Parathyroid adenoma (tissue), 2 donors: ENCODE measurements around the gene ZFP69.
"Not testable (repeated sequence)": the region's sequence is repeated elsewhere in the genome, so short reads cannot be mapped to it uniquely, and the experiment has no call there.

Experiments
- H2AFZ ChIP-seq: fragments of 300-600 bp; sonication (generic); one replicate; pipeline ENCODE4 v1.7.0; 2017; ENCODE audit warnings: antibody characterized with exemption, mild to moderate bottlenecking
- H3K27ac ChIP-seq: fragments of 300-600 bp; sonication (generic); one replicate; pipeline ENCODE4 v1.7.0; 2017
- H3K27me3 ChIP-seq: fragments of 300-600 bp; sonication (generic); one replicate; pipeline ENCODE4 v1.7.0; 2017; ENCODE audit warnings: low read length; ENCODE audit not compliant: control insufficient read depth, insufficient read depth
- H3K36me3 ChIP-seq: fragments of 300-600 bp; sonication (generic); one replicate; pipeline ENCODE4 v1.7.0; 2017; ENCODE audit warnings: low read length; ENCODE audit not compliant: control insufficient read depth, insufficient read depth
- H3K4me1 ChIP-seq: fragments of 300-600 bp; sonication (generic); one replicate; pipeline ENCODE4 v1.7.0; 2017; ENCODE audit warnings: control low read depth
- H3K4me2 ChIP-seq: fragments of 300-600 bp; sonication (generic); one replicate; pipeline ENCODE4 v1.7.0; 2017; ENCODE audit warnings: low read length
- H3K4me3 ChIP-seq: fragments of 300-600 bp; sonication (generic); one replicate; pipeline ENCODE4 v1.7.0; 2017; ENCODE audit warnings: low read depth, low read length
- H3K79me2 ChIP-seq: fragments of 300-600 bp; sonication (generic); one replicate; pipeline ENCODE4 v1.7.0; 2017; ENCODE audit warnings: control low read depth
- H3K9ac ChIP-seq: fragments of 300-600 bp; sonication (generic); one replicate; pipeline ENCODE4 v1.7.0; 2017; ENCODE audit warnings: mild to moderate bottlenecking
- H3K9me3 ChIP-seq: fragments of 300-600 bp; sonication (generic); one replicate; pipeline ENCODE4 v1.7.0; 2017; ENCODE audit warnings: low read length; ENCODE audit not compliant: control insufficient read depth
- TF ChIP-seq, protein P1 (sequence below): fragments of 300-600 bp; sonication (generic); IDR thresholded peaks from one replicate; pipeline ENCODE4 v1.7.0; 2017; ENCODE audit warnings: antibody characterized with exemption, mild to moderate bottlenecking
- donor health status: primary hyperparathyroidism.

Gene ZFP69

DNA sequence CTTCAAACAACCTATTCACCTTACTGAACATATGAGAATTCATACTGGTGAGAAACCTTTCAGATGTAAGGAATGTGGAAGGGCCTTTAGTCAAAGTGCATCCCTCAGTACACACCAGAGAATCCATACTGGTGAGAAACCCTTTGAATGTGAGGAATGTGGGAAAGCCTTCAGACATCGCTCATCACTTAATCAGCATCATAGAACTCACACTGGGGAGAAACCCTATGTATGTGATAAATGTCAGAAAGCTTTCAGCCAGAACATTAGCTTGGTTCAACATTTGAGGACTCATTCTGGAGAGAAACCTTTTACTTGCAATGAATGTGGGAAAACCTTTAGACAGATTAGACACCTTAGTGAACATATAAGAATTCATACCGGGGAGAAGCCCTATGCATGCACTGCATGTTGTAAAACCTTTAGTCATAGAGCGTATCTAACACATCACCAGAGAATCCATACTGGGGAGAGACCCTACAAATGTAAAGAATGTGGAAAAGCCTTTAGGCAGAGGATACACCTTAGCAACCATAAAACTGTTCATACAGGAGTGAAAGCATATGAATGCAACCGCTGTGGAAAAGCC lies 18.3 kb downstream of the ZFP69 start:
- Histone ChIP-seq H3K4me3 (no peak overlapping the region), H3K79me2 (no peaks in the 10 kb centered on the region), H3K4me1 (no peaks in the 10 kb centered on the region), H3K36me3 (peaks cover 12% of the 10 kb centered on the region), H3K27me3 (no peaks in the 10 kb centered on the region), H3K4me2 (no peak overlapping the region), H2AFZ (no peak overlapping the region), H3K27ac (no peak overlapping the region), H3K9ac (no peak overlapping the region), H3K9me3 (peaks cover 6% of the 10 kb centered on the region)
- TF ChIP-seq, protein P1, sequence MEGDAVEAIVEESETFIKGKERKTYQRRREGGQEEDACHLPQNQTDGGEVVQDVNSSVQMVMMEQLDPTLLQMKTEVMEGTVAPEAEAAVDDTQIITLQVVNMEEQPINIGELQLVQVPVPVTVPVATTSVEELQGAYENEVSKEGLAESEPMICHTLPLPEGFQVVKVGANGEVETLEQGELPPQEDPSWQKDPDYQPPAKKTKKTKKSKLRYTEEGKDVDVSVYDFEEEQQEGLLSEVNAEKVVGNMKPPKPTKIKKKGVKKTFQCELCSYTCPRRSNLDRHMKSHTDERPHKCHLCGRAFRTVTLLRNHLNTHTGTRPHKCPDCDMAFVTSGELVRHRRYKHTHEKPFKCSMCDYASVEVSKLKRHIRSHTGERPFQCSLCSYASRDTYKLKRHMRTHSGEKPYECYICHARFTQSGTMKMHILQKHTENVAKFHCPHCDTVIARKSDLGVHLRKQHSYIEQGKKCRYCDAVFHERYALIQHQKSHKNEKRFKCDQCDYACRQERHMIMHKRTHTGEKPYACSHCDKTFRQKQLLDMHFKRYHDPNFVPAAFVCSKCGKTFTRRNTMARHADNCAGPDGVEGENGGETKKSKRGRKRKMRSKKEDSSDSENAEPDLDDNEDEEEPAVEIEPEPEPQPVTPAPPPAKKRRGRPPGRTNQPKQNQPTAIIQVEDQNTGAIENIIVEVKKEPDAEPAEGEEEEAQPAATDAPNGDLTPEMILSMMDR = no peak

GRCh38 chr1:40502651-40503050 lies 25.6 kb downstream of the ZFP69 start:
- H3K27ac ChIP-seq, H3K9me3 ChIP-seq, H3K79me2 ChIP-seq, H3K4me3 ChIP-seq, H3K9ac ChIP-seq, H3K27me3 ChIP-seq, H2AFZ ChIP-seq, H3K36me3 ChIP-seq, H3K4me2 ChIP-seq, H3K4me1 ChIP-seq: not testable (repeated sequence)

GRCh38 chr1:40507973-40508372 lies 30.9 kb downstream of the ZFP69 start:
- Histone ChIP-seq H3K4me1 (no peaks in the 10 kb centered on the region), H2AFZ (peak overlapping the region; percentile 86), H3K4me3 (peak overlapping the region; percentile 87), H3K4me2 (peak overlapping the region; percentile 98), H3K36me3 (no peaks in the 10 kb centered on the region), H3K27me3 (no peaks in the 10 kb centered on the region), H3K27ac (no peak overlapping the region), H3K9me3 (no peaks in the 10 kb centered on the region), H3K9ac (no peak overlapping the region), H3K79me2 (no peaks in the 10 kb centered on the region)
- TF ChIP-seq, protein P1 = no peak

GRCh38 chr1:40508375-40509341 lies 31.6 kb downstream of the ZFP69 start, which contains the start of gene EXO5:
Gene EXO5 (plus strand): TSS chr1:40508767. CDS start chr1:40514545, 5,778 bp downstream.
- peak within 1 kb of the TSS; percentile 15 for H3K27ac ChIP-seq
- H2AFZ ChIP-seq = peak within 1 kb of the TSS; percentile 86
- no peak within 1 kb of the TSS for H3K9ac ChIP-seq
- peak within 1 kb of the TSS; percentile 98 for H3K4me2 ChIP-seq
- no peaks in the 10 kb centered on the region for H3K4me1 ChIP-seq
- no peaks in the 10 kb centered on the region for H3K27me3 ChIP-seq
- H3K9me3 ChIP-seq = no peaks in the 10 kb centered on the region
- H3K79me2 ChIP-seq = no peaks in the 10 kb centered on the region
- peak within 1 kb of the TSS; percentile 87 for H3K4me3 ChIP-seq
- H3K36me3 ChIP-seq = no peaks in the 10 kb centered on the region
- TF ChIP-seq, protein P1 = no peak

DNA sequence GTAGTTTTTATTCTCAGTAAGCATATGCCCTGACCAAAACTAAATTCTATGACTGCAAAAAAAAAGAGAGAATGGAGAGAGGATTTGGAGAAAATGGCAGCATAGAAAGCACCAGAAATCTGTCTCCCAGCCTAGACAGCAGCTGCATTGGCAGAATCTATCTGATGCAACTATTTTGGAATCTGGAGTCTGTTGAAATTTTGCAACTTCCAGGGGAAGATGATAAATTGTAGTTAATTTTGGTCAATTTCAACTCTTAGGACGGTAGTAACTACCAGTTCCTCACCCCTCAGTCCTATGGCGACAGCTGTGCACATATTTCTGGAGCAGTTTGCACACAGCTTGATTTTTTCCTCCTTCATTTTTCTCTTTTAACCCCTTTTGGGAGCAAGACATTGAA lies 42.4 kb downstream of the ZFP69 start:
- TF ChIP-seq, protein P1 = no peak
- H3K9ac ChIP-seq = no peak overlapping the region
- no peaks in the 10 kb centered on the region for H3K9me3 ChIP-seq
- H3K4me2 ChIP-seq = no peak overlapping the region
- H2AFZ ChIP-seq = no peak overlapping the region
- no peaks in the 10 kb centered on the region for H3K27me3 ChIP-seq
- H3K27ac ChIP-seq = no peak overlapping the region
- no peaks in the 10 kb centered on the region for H3K36me3 ChIP-seq
- no peak overlapping the region for H3K4me3 ChIP-seq
- H3K79me2 ChIP-seq = no peaks in the 10 kb centered on the region
- H3K4me1 ChIP-seq = no peaks in the 10 kb centered on the region
